ENCODE results near the gene PCDHA12.
"Not testable (repeated sequence)": the region's sequence is repeated elsewhere in the genome, so short reads cannot be mapped to it uniquely, and the experiment has no call there.

Gene PCDHA12

DNA sequence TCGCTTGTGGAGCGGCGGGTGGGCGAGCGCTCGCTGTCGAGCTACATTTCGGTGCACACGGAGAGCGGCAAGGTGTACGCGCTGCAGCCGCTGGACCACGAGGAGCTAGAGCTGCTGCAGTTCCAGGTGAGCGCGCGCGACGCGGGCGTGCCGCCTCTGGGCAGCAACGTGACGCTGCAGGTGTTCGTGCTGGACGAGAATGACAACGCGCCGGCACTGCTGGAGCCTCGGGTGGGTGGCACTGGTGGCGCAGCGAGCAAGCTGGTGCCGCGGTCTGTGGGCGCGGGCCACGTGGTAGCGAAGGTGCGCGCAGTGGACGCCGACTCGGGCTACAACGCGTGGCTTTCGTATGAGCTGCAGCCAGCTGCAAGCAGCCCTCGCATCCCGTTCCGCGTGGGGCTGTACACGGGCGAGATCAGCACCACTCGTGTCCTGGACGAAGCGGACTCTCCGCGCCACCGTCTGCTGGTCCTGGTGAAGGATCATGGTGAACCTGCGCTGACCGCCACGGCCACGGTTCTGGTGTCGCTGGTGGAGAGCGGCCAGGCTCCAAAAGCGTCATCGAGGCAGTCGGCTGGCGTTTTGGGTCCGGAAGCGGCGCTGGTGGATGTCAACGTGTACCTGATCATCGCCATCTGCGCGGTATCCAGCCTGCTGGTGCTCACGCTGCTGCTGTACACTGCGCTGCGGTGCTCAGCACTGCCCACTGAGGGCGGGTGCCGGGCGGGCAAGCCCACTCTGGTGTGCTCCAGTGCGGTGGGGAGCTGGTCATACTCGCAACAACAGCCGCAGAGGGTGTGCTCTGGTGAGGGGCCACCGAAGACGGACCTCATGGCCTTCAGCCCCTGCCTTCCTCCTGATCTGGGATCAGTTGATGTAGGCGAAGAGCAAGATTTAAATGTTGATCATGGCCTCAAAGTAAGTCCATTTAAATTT, 32.0 kb upstream of the PCDHA12 start:
- Histone ChIP-seq H3K4me1 (ENCODE audit: control insufficient read depth, insufficient read depth, low read length) (no peaks in the 10 kb centered on the region), H3K36me3 (ENCODE audit: control insufficient read depth, insufficient read depth, low read length) (no peaks in the 10 kb centered on the region), H3K27ac (ENCODE audit: low read depth, low read length) (no peak overlapping the region), H3K9ac (ENCODE audit: low read length) (no peak overlapping the region), H3K9me3 (ENCODE audit: control insufficient read depth, insufficient read depth, low read depth, low read length) (peaks cover 3% of the 10 kb centered on the region; the same call in 1 of the 2 replicates), H3K4me3 (ENCODE audit: low read depth, low read length) (no peak overlapping the region), H3K27me3 (ENCODE audit: control insufficient read depth, insufficient read depth, low read length) (no peaks in the 10 kb centered on the region)

- not testable (repeated sequence) for H3K27me3 ChIP-seq (ENCODE audit: control insufficient read depth, insufficient read depth, low read length); H3K9ac ChIP-seq (ENCODE audit: low read length); H3K4me1 ChIP-seq (ENCODE audit: control insufficient read depth, insufficient read depth, low read length); H3K27ac ChIP-seq (ENCODE audit: low read depth, low read length); H3K36me3 ChIP-seq (ENCODE audit: control insufficient read depth, insufficient read depth, low read length); H3K9me3 ChIP-seq (ENCODE audit: control insufficient read depth, insufficient read depth, low read depth, low read length)
- peak within 1 kb of the TSS; percentile 48; the same call in 1 of the 2 replicates for H3K4me3 ChIP-seq (ENCODE audit: low read depth, low read length)
Observed at GRCh38 chr5:140848139-140849102, 26.7 kb upstream of the PCDHA12 start, which contains the start of gene PCDHA9. TSS of gene PCDHA9 (plus strand) at chr5:140848382. CDS start at chr5:140848496, 114 bp downstream.

- H3K4me3 ChIP-seq (ENCODE audit: low read depth, low read length); H3K4me1 ChIP-seq (ENCODE audit: control insufficient read depth, insufficient read depth, low read length); H3K27me3 ChIP-seq (ENCODE audit: control insufficient read depth, insufficient read depth, low read length); H3K27ac ChIP-seq (ENCODE audit: low read depth, low read length); H3K36me3 ChIP-seq (ENCODE audit: control insufficient read depth, insufficient read depth, low read length); H3K9ac ChIP-seq (ENCODE audit: low read length); H3K9me3 ChIP-seq (ENCODE audit: control insufficient read depth, insufficient read depth, low read depth, low read length): not testable (repeated sequence)
Observed at GRCh38 chr5:140849831-140850634, 25.1 kb upstream of the PCDHA12 start.

- Histone ChIP-seq H3K27me3 (ENCODE audit: control insufficient read depth, insufficient read depth, low read length) (no peaks in the 10 kb centered on the region), H3K9me3 (ENCODE audit: control insufficient read depth, insufficient read depth, low read depth, low read length) (peaks cover 12% of the 10 kb centered on the region; the same call in 1 of the 2 replicates), H3K4me1 (ENCODE audit: control insufficient read depth, insufficient read depth, low read length) (no peaks in the 10 kb centered on the region), H3K36me3 (ENCODE audit: control insufficient read depth, insufficient read depth, low read length) (no peaks in the 10 kb centered on the region; the same call in 1 of the 2 replicates), H3K4me3 (ENCODE audit: low read depth, low read length) (peak within 1 kb of the TSS; percentile 72), H3K9ac (ENCODE audit: low read length) (peak within 1 kb of the TSS; percentile 55), H3K27ac (ENCODE audit: low read depth, low read length) (no peak within 1 kb of the TSS)
Observed at GRCh38 chr5:140855772-140856674, 19.1 kb upstream of the PCDHA12 start, which contains the start of gene PCDHA10. TSS of gene PCDHA10 (plus strand) at chr5:140855897. CDS start at chr5:140856049, 152 bp downstream.

DNA sequence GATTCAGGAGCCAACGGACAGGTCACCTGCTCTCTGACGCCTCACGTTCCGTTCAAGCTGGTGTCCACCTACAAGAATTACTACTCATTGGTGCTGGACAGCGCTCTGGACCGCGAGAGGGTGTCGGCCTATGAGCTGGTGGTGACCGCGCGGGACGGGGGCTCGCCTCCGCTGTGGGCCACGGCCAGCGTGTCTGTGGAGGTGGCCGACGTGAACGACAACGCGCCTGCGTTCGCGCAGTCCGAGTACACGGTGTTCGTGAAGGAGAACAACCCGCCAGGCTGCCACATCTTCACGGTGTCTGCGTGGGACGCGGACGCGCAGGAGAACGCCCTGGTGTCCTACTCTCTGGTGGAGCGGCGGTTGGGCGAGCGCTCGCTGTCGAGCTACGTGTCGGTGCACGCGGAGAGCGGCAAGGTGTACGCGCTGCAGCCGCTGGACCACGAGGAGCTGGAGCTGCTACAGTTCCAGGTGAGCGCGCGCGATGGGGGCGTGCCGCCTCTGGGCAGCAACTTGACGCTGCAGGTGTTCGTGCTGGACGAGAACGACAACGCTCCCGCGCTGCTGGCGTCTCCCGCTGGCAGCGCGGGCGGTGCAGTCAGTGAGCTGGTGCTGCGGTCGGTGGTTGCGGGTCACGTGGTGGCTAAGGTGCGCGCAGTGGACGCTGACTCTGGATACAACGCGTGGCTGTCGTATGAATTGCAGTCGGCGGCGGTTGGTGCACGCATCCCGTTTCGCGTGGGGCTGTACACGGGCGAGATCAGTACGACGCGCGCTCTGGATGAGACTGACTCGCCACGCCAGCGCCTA, 17.7 kb upstream of the PCDHA12 start:
- H3K36me3 ChIP-seq (ENCODE audit: control insufficient read depth, insufficient read depth, low read length), result peaks cover 5% of the 10 kb centered on the region; the same call in 1 of the 2 replicates
- peaks cover 18% of the 10 kb centered on the region for H3K9me3 ChIP-seq (ENCODE audit: control insufficient read depth, insufficient read depth, low read depth, low read length)
- H3K27ac ChIP-seq (ENCODE audit: low read depth, low read length), result no peak overlapping the region
- no peaks in the 10 kb centered on the region for H3K27me3 ChIP-seq (ENCODE audit: control insufficient read depth, insufficient read depth, low read length)
- no peak overlapping the region for H3K4me3 ChIP-seq (ENCODE audit: low read depth, low read length)
- no peaks in the 10 kb centered on the region for H3K4me1 ChIP-seq (ENCODE audit: control insufficient read depth, insufficient read depth, low read length)
- no peak overlapping the region for H3K9ac ChIP-seq (ENCODE audit: low read length)

- Histone ChIP-seq H3K9me3 (ENCODE audit: control insufficient read depth, insufficient read depth, low read depth, low read length) (peaks cover 24% of the 10 kb centered on the region), H3K27me3 (ENCODE audit: control insufficient read depth, insufficient read depth, low read length) (no peaks in the 10 kb centered on the region), H3K9ac (ENCODE audit: low read length) (no peak overlapping the region), H3K4me1 (ENCODE audit: control insufficient read depth, insufficient read depth, low read length) (no peaks in the 10 kb centered on the region), H3K4me3 (ENCODE audit: low read depth, low read length) (no peak overlapping the region), H3K36me3 (ENCODE audit: control insufficient read depth, insufficient read depth, low read length) (peaks cover 10% of the 10 kb centered on the region; the same call in 1 of the 2 replicates), H3K27ac (ENCODE audit: low read depth, low read length) (no peak overlapping the region)
Observed at GRCh38 chr5:140857987-140858240, 17.2 kb upstream of the PCDHA12 start.

GRCh38 chr5:140862441-140863295, 12.4 kb upstream of the PCDHA12 start:
- no peak overlapping the region for H3K9ac ChIP-seq (ENCODE audit: low read length)
- no peak overlapping the region for H3K27ac ChIP-seq (ENCODE audit: low read depth, low read length)
- H3K9me3 ChIP-seq (ENCODE audit: control insufficient read depth, insufficient read depth, low read depth, low read length), result peaks cover 19% of the 10 kb centered on the region
- peaks cover 15% of the 10 kb centered on the region; the same call in 1 of the 2 replicates for H3K36me3 ChIP-seq (ENCODE audit: control insufficient read depth, insufficient read depth, low read length)
- H3K4me1 ChIP-seq (ENCODE audit: control insufficient read depth, insufficient read depth, low read length), result no peaks in the 10 kb centered on the region
- no peaks in the 10 kb centered on the region for H3K27me3 ChIP-seq (ENCODE audit: control insufficient read depth, insufficient read depth, low read length)
- no peak overlapping the region for H3K4me3 ChIP-seq (ENCODE audit: low read depth, low read length)

DNA sequence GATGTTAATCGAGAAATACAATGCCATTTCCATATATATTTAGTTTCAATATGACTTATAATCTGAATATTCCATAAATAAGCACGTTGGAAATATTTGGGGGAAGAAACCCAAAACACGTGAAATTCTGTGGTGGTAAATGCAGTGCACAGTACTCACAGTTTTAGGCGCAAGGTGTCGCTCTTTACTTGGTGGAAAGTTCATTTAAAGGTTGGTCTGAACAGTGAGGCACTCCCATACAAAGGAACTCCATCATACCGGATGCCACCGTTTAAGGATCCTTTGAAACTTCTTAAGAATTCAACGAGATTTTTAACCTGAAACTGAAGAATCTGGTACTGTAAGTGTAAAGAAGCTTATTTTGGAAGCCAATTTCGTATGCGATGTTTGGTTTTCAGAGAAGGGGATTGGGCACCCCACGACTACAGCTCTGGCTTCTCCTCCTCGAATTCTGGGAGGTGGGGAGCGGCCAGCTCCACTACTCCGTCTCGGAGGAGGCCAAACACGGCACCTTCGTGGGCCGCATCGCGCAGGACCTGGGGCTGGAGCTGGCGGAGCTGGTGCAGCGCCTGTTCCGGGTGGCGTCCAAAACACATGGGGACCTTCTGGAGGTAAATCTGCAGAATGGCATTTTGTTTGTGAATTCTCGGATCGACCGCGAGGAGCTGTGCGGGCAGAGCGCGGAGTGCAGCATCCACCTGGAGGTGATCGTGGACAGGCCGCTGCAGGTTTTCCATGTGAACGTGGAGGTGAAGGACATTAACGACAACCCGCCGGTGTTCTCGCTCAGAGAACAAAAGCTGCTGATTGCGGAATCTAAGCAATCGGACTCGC, 6.2 kb upstream of the PCDHA12 start, which contains the start of gene PCDHA11:
TSS of gene PCDHA11 (plus strand) at position 237 of the 834 bp plus-strand sequence. CDS start at position 384, 147 bp downstream.
- Histone ChIP-seq H3K9me3 (ENCODE audit: control insufficient read depth, insufficient read depth, low read depth, low read length) (peaks cover 2% of the 10 kb centered on the region; the same call in 1 of the 2 replicates), H3K9ac (ENCODE audit: low read length) (peak within 1 kb of the TSS; percentile 59), H3K36me3 (ENCODE audit: control insufficient read depth, insufficient read depth, low read length) (peaks cover 16% of the 10 kb centered on the region), H3K27ac (ENCODE audit: low read depth, low read length) (no peak within 1 kb of the TSS), H3K4me1 (ENCODE audit: control insufficient read depth, insufficient read depth, low read length) (no peaks in the 10 kb centered on the region), H3K27me3 (ENCODE audit: control insufficient read depth, insufficient read depth, low read length) (no peaks in the 10 kb centered on the region), H3K4me3 (ENCODE audit: low read depth, low read length) (peak within 1 kb of the TSS; percentile 54)
